Mucosa of descending colon (tissue), 3 donors: ENCODE results near the gene XPO1. TPM values are rescaled to one million over a fixed set of nuclear protein-coding genes. Genes with fewer than 3 reads are reported as not detected.
"Not testable (repeated sequence)": the region's sequence is repeated elsewhere in the genome, so short reads cannot be mapped to it uniquely, and the experiment has no call there.

Source experiments
- ATAC-seq: fragments of 200-7000 bp; cut with Tn5 transposase; one replicate; pipeline ENCODE4 v1.9.1; 2020; ENCODE audit warnings: mild to moderate bottlenecking, moderate library complexity
- DNase-seq, 3 donors: peaks; one replicate each; pipeline ENCODE4 v3.0.0-alpha.2; 2020
- H3K36me3 ChIP-seq: fragments of 200-600 bp; one replicate; pipeline ENCODE4 v1.8.0; 2021; ENCODE audit warnings: low read depth, mild to moderate bottlenecking
- H3K4me1 ChIP-seq: fragments of 200-600 bp; one replicate; pipeline ENCODE4 v1.8.0; 2021; ENCODE audit warnings: low read depth, mild to moderate bottlenecking
- H3K4me3 ChIP-seq: fragments of 200-600 bp; one replicate; pipeline ENCODE4 v1.8.0; 2021; ENCODE audit warnings: mild to moderate bottlenecking
- H3K9me3 ChIP-seq: fragments of 200-600 bp; one replicate; pipeline ENCODE4 v1.8.0; 2021; ENCODE audit warnings: mild to moderate bottlenecking
- intact Hi-C, 2 donors: fragments of 100-400 bp; cut with DNase I in 1 of 2; cut with micrococcal nuclease in 1 of 2; formaldehyde crosslinking; loops; one replicate each; pipeline versions ENCODE4 v1.11.0 to v1.11.1; 2022; cut with DNase I, micrococcal nuclease
- total RNA-seq, 3 donors: library from RNA; stranded (reverse); fragmentation: NEBNext Ultra II Directional in 2 of 3; extraction: Animal tissue kit (Norgen Biotek cat#: 25700) in 2 of 3; gene quantifications; one replicate each; pipeline versions ENCODE4 v1.2.1 to v1.2.4, GENCODE V29; 2021 to 2023
- TF ChIP-seq, protein P1 (sequence below): fragments of 200-600 bp; IDR thresholded peaks from one replicate; pipeline ENCODE4 v1.8.0; 2022; ENCODE audit warnings: antibody characterized with exemption, mild to moderate bottlenecking
- donor health status: DM: no; HTN: no; CAD: no; lungs with moderate emphysema.
- donor health status: DM: no; HTN: no; CAD: no.
- donor health status: DM: no; HTN: yes; CAD: no.

The XPO1 gene
- total RNA-seq, 3 donors from 2014 or later = 76.8 to 94.1 (median 87.5) TPM

DNA sequence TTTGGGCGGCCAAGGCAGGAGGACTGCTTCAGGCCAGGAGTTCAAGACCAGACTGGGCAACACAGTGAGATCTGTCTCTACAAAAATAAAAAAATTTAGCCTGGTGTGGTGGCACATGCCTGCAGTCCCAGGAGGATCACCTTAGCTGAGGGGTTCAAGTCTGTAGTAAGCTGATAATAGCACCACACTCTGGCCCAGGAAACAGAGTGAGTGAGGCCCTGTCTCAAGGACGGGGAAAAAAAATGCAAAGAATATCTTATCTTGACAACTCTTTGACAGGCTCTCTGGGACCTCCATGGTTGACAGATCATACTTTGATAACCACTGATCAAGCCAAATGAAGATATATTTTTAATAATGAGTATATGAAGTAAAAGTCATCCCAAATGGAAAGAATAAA, 89.9 kb downstream of the XPO1 start:
- Histone ChIP-seq H3K4me1 (peaks cover 19% of the 10 kb centered on the region), H3K9me3 (no peaks in the 10 kb centered on the region), H3K4me3 (no peak overlapping the region), H3K36me3 (no peaks in the 10 kb centered on the region)
- intact Hi-C loops = no loop called here
- TF ChIP-seq, protein P1, sequence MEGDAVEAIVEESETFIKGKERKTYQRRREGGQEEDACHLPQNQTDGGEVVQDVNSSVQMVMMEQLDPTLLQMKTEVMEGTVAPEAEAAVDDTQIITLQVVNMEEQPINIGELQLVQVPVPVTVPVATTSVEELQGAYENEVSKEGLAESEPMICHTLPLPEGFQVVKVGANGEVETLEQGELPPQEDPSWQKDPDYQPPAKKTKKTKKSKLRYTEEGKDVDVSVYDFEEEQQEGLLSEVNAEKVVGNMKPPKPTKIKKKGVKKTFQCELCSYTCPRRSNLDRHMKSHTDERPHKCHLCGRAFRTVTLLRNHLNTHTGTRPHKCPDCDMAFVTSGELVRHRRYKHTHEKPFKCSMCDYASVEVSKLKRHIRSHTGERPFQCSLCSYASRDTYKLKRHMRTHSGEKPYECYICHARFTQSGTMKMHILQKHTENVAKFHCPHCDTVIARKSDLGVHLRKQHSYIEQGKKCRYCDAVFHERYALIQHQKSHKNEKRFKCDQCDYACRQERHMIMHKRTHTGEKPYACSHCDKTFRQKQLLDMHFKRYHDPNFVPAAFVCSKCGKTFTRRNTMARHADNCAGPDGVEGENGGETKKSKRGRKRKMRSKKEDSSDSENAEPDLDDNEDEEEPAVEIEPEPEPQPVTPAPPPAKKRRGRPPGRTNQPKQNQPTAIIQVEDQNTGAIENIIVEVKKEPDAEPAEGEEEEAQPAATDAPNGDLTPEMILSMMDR = no peak
- ATAC-seq (no peak), DNase-seq (no peak)

DNA sequence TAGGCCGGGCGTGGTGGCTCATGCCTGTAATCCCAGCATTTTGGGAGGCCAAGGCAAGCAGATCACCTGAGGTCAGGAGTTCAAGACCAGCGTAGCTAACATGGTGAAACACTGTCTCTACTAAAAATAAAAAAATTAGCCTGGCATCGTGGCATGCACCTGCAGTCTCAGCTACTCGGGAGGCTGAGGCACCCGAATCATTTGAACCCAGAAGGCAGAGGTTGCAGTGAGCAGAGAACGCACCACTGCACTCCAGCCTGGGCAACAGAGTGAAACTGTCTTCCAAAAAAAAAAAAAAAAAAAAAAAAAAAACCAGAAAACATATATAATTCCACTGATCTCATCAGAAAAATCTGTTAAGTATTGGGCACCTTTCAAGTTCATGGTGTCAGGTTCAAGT, 91.2 kb downstream of the XPO1 start:
- H3K4me1 ChIP-seq = peaks cover 19% of the 10 kb centered on the region
- ATAC-seq, H3K9me3 ChIP-seq, H3K36me3 ChIP-seq, H3K4me3 ChIP-seq, intact Hi-C loops: not testable (repeated sequence)
- DNase-seq = peak in 1 of 3 donors; percentile 7

DNA sequence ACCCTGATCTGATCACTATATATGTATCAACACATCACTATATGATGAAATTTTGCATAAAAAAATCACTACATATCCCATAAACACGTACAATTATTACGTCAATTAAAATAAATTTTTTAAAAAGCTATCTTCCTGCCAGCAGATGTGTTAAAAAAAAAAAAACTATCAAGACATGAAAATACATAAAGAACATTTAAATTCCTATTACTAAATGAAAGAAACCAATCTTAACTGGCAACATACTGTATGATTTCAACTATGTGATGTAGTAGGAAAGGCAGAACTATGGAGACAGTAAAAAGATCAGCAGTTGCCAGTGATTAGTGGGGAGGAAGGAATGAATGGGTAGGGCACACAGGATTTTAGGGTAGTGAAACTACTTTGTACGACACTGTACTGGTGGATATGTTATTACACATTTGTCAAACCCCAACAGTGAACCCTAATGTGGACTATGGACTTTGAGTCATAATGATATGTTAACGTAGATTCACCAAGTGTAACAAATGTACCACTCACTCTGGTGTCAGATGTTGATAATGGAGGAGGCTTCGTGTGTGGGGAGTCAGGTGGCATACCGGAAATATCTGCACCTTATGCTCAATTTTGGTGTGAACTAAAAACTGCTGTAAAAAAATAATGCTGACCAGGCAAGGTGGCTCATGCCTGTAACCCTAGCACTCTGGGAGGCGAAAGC, 94.7 kb downstream of the XPO1 start:
- intact Hi-C loops = no loop called here
- Histone ChIP-seq H3K36me3 (no peaks in the 10 kb centered on the region), H3K4me3 (no peak overlapping the region), H3K9me3 (no peaks in the 10 kb centered on the region), H3K4me1 (peaks cover 25% of the 10 kb centered on the region)
- ATAC-seq (peak; percentile 94), DNase-seq (no peak)
- TF ChIP-seq, protein P1 = no peak

DNA sequence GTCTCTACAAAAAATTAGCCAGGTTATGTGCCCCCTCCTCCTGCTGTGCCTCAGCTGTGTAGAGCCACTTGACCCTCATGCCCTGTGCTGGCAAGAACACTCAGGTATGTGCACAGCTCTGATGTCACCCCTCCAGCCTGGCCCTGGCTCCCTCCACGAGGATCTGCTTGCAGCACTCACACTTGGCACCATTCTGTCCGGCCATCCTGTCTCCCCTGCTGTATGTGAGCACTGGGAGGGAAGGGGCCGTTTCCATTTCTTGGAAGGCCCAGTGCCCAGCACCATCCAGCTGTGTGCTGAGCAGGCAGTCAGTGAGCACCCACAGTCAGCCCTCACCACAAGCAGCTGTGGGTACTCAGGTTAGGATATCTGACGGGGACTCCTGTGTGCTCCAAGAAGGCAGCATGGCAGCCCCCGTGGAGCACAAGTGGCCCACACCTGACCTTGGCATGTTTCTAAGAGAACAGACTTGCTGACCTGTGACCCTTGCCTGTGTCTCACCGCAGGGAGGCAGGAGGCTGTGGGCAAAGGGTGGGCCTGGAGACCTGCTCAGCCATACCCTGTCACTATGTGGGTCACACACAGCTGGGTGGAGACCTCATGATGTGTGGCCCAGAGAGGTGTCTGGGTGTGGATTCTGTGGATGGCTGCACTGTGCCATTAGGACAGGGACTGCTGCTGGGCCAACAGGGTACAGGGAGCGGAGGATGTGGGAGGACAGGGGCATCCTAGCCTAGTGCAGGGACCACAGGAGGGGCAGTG, 98.7 kb downstream of the XPO1 start:
- ATAC-seq (no peak), DNase-seq (no peak)
- intact Hi-C loops = no loop called here
- TF ChIP-seq, protein P1 = no peak
- H3K36me3 ChIP-seq = no peaks in the 10 kb centered on the region
- peaks cover 45% of the 10 kb centered on the region for H3K4me1 ChIP-seq
- no peak overlapping the region for H3K4me3 ChIP-seq
- no peaks in the 10 kb centered on the region for H3K9me3 ChIP-seq

DNA sequence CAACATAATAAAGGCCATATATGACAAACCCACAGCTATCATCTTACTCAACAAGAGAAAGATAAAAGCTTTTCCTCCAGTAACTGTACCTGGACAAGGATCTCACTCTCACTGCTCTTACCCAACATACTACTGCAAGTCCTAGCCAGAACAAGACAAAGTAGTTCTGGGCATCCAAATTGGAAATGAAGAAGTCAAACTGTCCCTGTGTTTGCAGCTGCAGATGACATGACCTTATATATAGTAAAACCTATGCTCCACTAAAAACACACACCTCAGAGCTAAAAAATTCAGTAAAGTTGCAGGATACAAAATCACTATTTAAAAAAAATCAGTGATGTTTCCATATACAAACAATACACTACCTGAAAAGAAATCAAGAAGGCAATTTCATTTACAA, 99.5 kb downstream of the XPO1 start:
- ATAC-seq (no peak), DNase-seq (no peak)
- peaks cover 42% of the 10 kb centered on the region for H3K4me1 ChIP-seq
- no peaks in the 10 kb centered on the region for H3K36me3 ChIP-seq
- TF ChIP-seq, protein P1 = no peak
- H3K9me3 ChIP-seq = no peaks in the 10 kb centered on the region
- intact Hi-C loops = no loop called here
- no peak overlapping the region for H3K4me3 ChIP-seq

DNA sequence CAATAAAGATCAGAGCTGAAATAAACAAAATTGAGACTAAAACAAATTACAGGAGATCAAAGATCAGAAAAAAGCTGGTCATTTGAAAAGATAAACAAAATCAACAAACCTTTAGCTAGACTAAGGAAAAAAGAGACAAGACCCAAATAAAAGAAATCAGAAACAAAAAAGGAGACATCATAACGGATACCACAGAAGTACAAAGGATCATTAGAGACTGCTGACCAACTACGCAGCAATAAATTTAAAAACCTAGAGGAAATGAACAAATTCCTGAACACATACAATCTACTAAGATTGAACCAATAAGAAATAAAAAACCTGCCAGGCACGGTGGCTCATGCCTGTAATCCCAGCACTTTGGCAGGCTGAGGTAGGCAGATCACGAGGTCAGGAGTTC, 101.0 kb downstream of the XPO1 start:
- intact Hi-C loops = no loop called here
- Histone ChIP-seq H3K36me3 (no peaks in the 10 kb centered on the region), H3K9me3 (no peaks in the 10 kb centered on the region), H3K4me3 (no peak overlapping the region), H3K4me1 (peaks cover 47% of the 10 kb centered on the region)
- TF ChIP-seq, protein P1 = no peak
- DNase-seq = no peak
- ATAC-seq = no peak
